ENCODE measurements around the gene CEP135.
"Not testable (repeated sequence)": the region's sequence is repeated elsewhere in the genome, so short reads cannot be mapped to it uniquely, and the experiment has no call there.

Gene CEP135, protein sequence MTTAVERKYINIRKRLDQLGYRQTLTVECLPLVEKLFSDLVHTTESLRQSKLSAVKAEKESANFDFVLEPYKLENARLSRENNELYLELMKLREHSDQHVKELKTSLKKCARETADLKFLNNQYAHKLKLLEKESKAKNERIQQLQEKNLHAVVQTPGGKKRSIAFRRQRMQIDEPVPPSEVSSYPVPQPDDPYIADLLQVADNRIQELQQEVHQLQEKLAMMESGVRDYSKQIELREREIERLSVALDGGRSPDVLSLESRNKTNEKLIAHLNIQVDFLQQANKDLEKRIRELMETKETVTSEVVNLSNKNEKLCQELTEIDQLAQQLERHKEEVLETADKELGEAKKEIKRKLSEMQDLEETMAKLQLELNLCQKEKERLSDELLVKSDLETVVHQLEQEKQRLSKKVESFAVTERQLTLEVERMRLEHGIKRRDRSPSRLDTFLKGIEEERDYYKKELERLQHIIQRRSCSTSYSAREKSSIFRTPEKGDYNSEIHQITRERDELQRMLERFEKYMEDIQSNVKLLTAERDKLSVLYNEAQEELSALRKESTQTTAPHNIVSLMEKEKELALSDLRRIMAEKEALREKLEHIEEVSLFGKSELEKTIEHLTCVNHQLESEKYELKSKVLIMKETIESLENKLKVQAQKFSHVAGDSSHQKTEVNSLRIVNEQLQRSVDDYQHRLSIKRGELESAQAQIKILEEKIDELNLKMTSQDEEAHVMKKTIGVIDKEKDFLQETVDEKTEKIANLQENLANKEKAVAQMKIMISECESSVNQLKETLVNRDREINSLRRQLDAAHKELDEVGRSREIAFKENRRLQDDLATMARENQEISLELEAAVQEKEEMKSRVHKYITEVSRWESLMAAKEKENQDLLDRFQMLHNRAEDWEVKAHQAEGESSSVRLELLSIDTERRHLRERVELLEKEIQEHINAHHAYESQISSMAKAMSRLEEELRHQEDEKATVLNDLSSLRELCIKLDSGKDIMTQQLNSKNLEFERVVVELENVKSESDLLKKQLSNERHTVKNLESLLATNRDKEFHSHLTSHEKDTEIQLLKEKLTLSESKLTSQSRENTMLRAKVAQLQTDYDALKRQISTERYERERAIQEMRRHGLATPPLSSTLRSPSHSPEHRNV

DNA sequence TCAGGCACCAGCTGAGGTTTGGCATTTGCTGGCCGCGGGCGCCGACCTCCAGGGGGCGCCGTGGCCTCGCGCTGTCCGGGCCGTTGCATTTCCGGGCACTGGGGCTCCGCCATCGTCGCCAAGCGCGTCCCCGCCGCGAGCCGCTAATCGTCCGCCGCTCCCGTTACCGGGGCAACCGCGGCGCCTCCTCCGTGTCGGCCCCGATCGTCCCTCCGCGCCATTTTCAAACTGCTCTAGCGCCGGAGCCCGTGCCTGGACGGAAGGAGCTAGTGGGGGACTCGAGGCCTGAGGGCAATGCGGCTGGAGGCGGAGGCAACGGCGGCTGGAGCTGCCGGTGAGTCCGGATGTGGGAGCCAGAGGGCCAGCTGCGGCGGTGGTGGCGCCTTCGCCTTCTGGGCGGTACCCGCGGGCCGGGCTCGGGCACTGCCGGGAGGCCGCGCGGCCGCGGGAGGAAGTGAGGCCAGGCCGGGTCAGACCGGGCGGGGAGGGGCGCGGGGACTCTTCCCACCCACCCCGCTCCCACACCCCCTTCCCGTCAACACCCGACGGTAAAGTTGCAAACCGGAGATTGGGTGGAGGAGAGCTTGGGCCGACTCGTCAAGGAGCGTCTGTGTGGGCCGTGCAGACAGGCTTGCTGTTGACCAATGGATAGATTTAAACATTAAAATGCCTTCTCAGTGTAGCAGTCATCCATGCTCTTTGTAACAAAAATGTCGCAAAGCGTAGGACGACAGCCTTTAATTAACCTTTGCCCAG is at the start of gene CEP135:
TSS of gene CEP135 (plus strand) at position 220 of the 756 bp plus-strand sequence. CDS start 3,186 bp downstream, outside the sequence.
- FAIRE-seq, result no peak

DNA sequence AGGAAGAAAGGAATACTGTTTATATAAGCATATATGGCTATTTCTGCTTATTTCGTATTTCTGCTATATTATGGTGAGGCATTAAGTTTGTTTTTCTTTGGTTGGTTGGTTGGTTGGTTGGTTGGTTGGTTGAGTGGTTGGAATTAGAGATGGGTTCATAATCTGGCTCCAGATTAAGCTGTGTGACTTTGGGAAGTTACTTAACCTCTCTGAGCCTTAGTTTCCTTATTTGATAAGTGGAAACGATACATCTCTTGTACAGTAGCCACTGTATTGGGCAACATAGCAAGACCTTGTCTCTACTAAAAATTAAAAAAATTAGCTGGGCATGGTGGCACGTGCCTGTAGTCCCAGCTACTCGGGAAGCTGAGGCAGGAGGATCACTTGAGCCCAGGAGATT is 46.1 kb upstream of the CEP135 start:
- no peak for FAIRE-seq

DNA sequence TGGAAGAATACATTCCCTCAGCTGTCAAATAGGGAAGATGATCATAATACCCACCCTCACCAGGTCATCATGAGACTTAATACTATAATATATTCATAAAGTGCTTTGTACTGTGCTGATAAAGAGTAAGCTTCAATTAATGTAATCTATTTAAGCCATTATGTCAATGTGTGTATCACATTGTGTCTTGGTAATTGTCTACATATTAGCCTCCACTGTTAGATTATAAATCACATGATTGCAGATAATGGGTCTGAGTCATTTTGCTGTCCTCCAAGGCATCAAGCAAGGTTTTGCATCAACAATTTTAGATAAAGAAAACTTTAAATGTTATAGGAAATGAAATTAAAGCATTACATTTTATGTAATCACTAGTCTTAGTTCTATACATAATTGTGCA is 45.2 kb upstream of the CEP135 start:
- FAIRE-seq, result no peak

DNA sequence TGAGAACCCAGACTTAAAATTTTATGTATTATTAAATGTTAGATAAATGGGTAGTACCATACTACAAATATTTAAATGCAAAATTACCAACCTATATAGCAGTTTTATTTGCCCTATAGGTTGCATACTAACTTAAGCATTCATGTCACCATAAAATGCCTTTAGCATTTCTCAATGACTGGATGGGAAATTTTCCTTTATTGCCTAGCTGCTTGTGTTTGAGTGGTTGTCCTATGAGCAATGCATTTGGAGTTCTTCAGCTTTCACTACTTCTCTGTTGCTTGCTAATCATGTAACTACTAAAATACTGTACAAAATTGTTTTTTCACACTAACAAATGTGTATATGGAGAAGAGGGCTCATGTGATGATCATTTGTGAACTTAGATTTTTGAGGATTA is 44.2 kb upstream of the CEP135 start:
- no peak for FAIRE-seq

DNA sequence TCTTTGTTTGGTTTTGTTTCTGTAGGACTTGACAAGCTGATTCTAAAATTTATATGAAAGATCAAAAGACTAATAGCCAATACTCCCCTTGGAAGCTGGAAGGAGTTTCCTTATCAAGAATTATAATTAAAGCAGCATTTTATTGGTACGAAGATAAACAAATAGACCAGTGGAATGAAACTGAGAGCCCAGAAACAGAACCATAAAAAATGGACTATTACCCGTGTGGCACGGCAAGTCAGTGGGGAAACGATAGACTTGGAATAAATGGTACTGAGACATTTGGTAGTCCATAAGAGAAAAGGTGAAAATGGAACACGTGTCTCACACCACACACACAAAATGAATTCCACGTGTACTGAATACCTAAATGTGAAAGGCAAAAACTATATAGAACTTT is 42.4 kb upstream of the CEP135 start:
- no peak for FAIRE-seq

DNA sequence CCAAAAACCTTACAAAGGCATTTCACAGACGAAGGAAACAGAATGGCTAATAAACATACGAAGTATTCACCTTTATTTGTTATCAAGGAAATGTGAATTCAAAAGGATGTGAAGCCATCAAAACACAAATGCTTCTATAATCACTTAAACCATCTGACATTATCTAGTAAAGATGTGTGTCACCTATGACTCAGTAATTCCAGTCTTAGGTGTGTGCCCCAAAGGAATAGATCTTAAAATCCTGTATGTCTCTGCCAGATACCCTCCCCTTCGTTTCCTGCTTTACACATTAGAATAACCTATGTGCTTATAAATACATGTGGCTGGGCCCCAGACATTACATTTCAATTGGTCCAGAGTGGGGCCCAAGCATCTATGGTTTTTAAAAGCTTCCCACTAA is 41.8 kb upstream of the CEP135 start:
- FAIRE-seq, result no peak

DNA sequence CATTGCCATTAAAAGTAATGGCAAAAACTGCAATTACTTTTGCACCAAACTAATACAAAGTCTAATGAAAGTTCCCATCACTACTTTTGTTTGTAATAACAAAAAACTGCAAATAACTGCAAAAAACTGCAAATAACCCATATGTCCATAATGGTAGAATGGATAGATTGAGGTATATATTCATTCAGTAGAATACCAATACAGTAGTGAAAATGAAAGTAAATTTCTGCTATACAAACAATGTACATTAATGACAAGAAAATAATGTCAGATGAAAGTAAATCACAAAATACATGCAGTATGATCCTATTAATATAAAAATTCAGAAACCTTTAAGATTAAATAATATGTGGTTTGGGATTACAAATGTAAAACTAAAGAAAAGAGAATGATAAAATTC is 41.3 kb upstream of the CEP135 start:
- no peak for FAIRE-seq

DNA sequence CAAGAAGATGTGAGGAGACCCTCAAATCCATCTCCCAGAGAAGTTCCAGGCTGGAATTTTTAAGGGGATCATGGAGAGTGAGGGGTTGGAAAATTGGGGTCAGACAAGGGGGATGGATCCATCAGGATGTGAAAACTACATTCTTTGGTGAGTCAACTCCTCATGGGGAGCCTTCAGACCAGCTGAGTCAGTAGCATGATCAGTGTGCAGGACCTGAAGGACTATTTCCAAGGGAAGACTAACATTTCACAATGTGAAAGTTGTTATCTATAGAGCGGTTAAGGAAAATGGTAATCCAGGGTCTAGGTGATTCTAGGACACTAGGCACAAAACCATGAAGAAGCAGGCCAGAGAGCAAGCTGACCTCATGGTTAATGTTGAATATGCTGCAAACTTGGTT is 38.6 kb upstream of the CEP135 start:
- FAIRE-seq, result no peak

DNA sequence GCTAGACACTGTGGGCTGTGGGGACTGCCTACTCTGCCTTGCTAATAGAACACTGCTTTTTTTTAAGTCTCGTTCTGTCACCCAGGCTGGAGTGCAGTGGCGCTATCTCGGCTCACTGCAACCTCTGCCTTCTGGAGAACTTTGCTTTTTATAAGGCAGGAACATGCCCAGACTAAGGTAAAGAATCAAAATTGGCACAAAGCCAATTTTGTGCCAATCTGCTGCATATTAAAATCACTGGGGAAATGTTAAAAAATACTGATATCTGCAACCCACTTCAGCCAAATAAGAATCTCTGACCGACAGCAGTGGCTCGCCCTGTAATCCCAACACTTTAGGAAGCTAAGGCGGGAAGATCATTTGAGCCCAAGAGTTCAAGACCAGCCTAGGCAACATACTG is 36.5 kb upstream of the CEP135 start:
- no peak for FAIRE-seq

DNA sequence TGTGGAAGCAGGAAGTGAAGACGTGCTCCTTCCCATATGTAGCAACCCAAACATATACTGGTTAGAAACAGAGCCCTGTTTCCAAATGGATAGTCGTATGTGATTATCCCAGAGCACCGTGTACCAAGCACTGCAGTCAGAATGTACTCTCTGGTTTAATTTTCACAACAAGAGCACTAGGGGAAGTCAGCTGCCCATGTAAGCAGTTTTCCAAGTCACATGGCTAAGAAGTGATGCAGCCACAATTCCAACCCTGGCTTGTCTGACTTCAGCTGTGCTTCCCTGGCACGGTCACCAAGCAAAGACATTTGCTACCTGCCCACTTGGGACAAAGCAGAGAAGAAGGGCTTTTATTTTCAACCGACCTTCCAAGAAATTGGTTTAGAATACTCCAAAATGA is 28.2 kb upstream of the CEP135 start:
- no peak for FAIRE-seq

DNA sequence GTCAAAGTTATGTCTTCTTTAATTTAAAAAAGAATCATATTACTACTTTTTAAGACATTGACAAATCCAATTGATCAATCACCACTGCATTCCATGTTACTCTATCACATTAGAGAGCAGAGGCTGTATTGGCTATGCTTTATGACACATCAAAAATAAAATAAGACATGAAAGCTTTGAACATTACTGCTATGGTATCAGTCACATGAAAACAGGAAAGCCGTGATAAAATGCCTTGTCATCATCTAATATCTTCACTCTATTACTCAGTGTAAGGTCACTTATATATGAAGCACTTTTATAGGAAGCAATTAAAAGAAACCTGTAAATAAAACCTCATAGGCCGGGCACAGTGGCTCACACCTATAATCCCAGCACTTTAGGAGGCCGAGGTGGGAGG is 27.7 kb upstream of the CEP135 start:
- FAIRE-seq, result no peak

DNA sequence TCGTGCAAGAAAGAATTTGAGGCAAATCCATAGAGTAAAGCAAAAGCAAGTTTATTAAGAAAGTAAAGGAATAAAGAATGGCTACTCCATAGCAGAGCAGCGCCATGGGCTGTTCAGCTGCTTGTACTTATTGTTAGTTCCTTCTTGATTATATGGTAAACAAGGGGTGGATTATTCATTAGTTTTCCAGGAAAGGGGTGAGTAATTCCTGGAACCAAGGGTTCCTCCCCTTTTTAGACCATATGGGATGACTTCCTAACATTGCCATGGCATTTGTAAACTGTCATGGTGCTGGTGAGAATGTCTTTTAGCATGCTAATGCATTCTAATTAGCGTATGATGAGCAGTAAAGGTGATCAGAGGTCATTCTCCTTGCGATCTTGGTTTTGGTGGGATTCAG is 23.5 kb upstream of the CEP135 start:
- FAIRE-seq, result no peak

DNA sequence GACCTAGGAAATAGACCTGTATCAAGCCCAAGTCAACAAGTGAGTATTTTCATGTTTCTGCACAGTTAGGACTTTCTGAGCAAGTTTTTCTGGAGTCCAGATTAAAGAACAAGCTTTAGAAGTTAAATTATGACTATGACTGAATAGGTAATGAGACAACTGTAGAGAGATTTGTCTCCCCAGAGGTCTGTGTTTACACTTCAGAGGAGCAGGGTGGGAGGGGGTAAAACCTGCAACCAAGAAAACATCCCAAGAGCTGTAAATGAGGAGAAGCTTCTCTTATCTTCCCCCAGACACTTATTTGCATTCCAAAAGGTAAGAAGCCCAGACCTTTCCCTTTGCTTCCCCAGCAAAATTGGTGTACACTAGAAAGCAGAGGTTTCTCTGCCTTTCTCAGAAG is 22.1 kb upstream of the CEP135 start:
- no peak for FAIRE-seq

DNA sequence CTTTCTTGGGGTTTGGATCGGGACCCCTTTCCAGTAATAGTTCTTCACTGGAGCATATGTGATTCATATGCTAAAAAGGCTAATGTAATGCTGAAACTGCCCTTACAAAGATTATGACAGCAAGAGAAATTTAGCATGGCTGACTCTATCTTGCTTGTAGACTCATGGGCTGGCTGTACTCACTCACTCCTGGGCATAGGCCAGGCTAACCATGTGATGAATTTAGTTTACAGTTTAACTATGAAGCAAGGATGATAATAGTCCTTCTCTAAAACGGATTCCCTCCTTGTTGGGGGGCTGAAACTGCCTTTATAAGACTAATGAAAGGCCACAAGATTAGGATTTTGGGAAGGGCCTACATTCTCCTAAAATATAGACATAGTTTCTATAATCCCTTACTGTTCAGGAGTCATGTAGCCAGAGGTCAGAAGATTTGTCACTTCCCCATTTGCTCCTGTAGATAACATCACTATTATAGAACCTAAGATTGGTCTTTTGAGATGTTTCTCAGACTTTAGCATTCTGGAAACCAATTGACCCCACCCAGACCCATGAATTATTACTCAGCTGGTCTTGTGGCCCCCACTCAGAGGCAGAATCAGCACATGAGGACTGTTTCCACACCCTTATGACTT is 20.8 kb upstream of the CEP135 start:
- FAIRE-seq, result no peak

DNA sequence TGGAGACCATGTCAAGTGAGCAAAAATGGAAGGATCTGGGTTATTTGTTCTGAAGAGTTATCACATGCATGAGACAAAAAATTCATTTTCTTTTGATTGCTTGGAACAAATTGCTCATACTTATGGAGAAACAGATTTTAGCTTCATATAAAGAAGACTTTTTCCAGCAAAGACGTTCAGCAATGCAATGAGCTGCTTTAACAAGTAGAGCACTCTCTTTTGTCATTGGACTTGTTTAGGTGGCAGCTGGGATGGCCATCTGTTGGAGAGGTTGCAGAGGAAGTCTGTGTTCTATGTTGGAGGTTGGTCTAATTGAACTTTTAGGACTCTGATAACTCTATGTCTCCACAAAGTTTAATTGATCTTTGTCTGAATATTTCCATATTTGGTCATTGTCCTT is 19.9 kb upstream of the CEP135 start:
- no peak for FAIRE-seq

DNA sequence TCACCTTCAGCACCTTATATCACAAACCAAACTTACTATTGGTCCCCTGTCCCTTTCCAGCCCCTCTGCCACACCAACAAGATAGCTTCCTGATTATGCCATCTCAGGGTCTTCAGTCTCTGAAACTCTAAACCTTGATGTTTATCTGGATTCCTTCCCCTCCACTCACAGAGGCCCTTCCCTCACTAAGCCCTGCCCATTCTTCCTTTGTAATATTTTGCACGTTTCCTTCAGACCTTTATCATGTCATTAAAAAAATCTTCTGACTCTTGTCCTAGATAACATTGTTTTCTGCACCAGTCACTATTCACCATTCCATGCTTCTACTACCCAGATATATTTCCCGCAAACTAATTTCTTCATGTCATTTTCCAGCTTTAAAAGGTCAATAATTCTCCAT is 17.7 kb upstream of the CEP135 start:
- no peak for FAIRE-seq

DNA sequence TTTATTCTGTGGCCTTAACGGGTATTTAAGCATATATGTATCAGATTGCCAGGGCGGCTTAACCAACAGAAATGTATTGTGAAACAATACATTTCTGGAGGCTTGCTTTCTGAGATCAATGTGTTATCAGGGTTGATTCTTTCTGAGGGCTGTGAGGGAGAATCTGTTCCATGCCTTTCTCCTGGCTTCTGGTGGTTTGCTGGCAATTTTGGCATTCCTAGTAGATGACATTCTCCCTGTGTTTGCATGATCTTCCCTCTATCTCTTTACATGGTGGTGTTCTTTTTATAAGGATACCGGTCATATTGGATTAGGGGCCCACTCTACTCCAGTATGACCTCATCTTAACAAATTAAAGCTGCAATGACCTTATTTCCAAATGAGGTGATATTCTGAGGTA is 16.9 kb upstream of the CEP135 start:
- no peak for FAIRE-seq

DNA sequence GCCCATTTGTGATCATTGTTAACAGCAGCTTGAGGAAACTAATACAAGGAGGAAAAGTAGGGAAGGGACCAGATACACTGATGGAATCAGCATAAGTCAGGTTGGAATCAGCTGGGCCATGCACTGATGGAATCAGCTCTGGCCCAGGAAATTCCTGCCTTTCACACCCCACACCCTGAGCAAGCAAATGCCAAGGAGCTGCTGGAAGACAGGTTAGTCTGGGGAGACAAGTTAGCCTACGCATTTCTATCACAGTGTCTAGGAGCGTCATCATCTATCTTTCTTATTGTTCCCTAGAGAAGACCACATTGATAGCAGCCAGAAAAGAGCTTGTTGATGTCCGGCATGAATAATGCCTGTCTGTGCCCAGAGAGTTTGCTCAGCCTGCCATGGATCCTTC is 16.2 kb upstream of the CEP135 start:
- FAIRE-seq, result no peak

DNA sequence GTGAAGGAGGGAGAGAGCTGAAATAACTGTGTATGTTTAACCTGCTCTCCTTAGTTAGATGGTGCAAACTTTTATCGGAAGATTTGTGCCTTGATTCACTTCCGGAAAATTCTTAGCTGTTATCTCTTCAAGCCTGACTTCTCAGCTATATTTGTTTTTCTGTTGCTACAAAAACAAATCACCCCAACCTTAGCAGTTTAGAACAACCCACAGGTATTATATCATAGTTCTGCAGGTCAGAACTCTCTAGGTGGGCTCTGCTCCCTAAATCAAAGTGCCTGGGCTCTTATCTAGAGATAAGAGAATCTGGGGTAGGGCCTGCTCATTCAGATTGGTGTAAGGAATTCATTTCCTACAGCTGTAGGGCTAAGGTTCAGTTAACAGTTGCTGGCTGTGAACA is 15.1 kb upstream of the CEP135 start:
- FAIRE-seq, result no peak

DNA sequence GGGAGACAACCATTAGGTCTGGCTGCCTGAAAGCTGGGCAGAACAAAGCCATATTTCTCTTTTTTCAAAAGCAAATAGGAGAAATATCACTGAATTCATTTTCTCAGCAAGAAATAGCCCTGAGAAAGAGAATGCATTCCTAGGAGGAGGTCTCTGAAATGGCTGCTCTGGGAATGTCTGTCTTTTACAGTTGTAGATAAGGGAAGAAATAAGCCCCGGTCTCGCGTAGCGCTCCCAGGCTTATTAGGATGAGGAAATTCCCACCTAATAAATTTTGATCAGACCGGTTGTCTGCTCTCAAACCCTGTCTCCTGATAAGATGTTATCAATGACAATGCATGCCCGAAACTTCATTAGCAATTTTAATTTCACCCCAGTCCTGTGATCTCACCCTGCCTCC is 12.8 kb upstream of the CEP135 start:
- FAIRE-seq, result not testable (repeated sequence)

DNA sequence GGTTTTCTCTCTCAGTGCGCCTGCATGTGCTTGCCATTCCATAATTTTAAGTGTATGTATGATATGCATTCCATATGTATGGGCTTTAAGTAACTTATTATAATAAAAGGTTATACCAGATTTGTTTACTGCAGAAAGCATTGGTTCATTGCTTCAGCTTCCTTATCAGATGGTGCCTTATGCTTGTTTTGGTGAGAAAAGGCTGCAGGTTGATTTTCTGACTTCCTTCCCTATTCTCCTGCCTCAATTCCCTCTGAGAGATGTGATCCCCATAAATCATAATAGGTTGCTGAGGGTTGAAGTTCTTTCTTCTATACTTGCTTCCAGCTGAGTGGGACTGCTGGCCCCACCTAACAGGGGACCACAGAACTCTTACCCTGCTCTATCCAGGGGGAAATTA is 10.3 kb upstream of the CEP135 start:
- no peak for FAIRE-seq

DNA sequence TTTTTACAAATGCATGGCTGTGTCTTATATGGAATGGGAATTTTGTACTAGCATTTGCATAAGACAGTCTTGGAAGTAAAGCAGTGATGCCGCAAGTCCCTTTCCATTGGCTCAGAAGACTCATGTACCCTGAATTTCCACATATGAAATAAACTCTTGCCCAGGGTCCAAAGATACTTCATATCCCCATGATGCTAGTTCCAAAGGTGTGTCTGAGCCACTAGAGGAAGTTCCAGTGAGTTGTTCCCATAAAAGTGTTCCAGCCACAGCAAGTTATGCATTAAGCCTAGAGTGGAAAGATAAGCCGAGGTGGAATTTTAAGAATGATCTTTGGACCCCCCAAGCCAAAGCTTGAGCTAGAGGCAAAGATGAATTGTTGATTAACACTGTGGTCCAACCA is 9.3 kb upstream of the CEP135 start:
- FAIRE-seq, result no peak
